SK-N-MC (cell line): Measurements from ENCODE around the gene CLDND1.

ENCODE experiments used
- EZH2 ChIP-seq: fragments of 200-600 bp; sonication (generic); IDR thresholded peaks from one replicate; pipeline ENCODE4 v1.6.1; 2017; ENCODE audit warnings: antibody characterized with exemption
- POLR2AphosphoS5 ChIP-seq: IDR thresholded peaks from 2 replicates; pipeline ENCODE4 v1.6.1; 2012; ENCODE audit warnings: mild to moderate bottlenecking, low read depth, low read length, borderline replicate concordance

- TF ChIP-seq POLR2AphosphoS5, result no peak
- no peak for TF ChIP-seq EZH2
Observed at GRCh38 chr3:98501863-98502576, 20.7 kb downstream of the CLDND1 start.
